SH-SY5Y (cell line): Measurements from ENCODE around the gene INPP5A.

Experiments used
- GATA2 ChIP-seq: IDR thresholded peaks from 2 replicates; pipeline ENCODE4 v1.6.1; 2011; ENCODE audit warnings: mild to moderate bottlenecking, low read depth, low read length
- GATA3 ChIP-seq: IDR thresholded peaks from 2 replicates; pipeline ENCODE4 v1.6.1; 2011; ENCODE audit warnings: low read depth, mild to moderate bottlenecking, low read length, moderate library complexity

Gene INPP5A

DNA sequence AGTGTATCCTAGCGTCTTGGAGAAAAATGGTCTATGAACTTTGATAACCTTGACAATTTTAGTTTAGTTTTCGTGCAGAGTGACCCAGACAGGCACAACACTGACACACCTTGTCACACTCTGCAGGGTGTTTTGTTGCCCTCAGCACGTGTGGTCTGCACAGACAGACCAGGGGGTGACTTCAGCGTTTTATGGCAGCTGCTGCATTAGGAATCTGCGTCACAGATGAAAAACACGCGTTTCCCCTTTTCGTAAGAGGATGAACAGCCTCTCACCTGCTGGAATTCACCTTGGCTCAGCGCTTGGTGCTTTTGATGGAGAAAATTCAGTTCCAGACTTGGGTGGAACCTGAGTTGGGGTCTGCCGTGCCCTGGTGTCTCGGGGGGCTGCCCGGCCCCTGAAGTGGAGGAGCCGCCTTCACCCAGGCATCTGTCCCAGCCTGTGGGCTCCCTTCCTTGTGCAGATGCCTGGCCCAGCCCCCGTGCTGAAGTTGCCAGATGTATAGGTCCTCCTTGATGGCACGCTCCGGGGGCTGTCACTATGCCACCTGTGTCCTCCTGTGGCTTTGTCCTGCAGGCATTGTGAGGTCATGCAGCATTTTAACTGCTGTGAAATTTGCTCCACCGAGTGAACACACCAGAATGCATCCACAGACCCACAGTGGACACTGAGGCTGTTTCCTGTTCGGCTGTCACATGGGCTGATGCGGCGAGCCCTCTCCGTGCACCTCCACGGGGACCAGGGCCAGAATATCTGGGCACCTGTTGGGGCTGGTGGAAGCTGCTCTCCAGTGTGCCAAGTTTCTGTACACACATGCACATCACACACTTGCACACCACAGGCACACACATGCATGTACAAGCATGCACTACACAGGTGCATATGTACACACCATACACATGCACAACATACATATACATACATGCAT is 18.3 kb downstream of the INPP5A start:
- TF ChIP-seq GATA2: no peak
- TF ChIP-seq GATA3: no peak

DNA sequence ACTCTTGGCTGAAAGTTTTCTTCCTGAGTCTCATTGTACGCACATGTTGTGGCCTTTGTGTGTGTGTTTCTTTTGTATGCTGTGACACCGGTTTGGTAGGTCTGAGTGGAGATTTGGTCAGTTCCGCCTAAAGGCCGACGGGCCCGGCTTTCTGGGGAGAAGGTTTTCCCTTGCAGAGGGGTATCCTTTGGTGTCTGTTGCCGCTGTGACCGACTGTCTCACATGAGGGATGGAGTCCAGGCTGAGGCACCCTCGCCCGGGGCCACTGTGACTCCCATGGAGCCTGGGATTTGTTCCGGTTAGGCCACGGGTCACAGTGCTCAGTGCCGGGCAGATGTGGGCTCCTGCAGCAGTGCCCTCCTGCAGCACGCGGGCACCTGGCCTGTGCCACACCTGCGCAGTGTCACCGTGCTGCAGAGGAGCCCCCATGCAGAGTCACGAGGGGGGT is 19.4 kb downstream of the INPP5A start:
- TF ChIP-seq GATA3: no peak
- no peak for TF ChIP-seq GATA2

GRCh38 chr10:132557696-132558515 is 20.3 kb downstream of the INPP5A start:
- TF ChIP-seq GATA3 (no peak), GATA2 (no peak)

DNA sequence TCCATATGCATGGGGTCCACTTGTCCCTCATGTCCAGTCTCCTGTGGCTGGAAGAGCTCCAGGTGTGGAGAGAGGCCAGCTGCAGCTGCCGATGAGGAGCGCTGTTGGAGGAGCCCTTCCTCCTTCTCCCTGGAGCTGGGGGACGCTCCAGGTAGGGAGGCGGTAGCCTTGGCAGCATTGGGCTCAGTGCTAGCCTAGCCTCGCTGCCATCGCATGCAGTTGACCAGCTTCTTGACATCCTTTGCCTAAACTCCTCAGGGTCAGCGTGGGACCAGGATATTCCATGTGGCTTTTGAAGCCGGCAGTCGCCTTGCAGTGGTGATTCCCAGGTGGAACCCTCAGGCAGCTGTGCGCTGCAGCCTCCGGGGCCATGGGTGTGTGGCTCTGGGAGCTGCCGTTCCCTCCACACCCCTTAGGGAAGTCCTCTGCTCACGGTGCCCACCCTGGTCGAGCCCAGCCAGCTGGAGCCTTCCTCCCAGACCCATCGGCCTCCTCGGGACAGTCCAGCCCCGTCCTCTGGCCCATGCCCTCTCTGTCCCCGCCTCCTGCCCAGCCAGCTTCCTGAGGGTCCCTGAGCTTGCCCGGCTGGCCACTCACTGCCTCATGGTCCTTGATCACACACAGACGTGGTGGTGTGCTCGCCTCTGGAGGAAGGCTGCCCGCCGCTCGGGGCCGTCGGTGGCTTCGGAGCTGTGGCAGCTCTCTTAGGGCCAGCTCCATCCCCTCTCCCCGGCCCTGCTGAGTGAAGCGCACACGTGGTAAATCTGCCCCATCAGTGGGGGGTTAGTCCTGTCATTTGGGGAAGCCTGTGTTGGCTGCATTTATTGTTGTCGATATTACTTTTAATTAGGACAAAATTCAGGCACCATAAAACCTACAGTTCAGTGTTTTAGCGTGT is 21.2 kb downstream of the INPP5A start:
- TF ChIP-seq GATA3: no peak
- TF ChIP-seq GATA2: no peak

DNA sequence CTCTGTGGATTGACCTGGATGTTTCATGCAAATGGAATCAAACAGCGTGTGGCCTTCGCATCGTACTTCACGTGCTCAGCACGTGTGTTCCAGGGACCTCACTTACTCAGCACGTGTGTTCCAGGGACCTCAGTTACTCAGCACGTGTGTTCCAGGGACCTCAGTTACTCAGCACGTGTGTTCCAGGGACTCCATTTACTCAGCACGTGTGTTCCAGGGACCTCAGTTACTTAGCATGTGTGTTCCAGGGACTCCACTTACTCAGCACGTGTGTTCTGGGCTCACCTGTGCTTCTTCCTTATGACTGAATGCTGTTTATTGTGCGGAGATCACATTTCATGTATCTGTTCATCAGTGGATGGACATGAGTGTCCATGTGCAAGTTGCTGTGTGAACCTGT is 22.0 kb downstream of the INPP5A start:
- no peak for TF ChIP-seq GATA2
- no peak for TF ChIP-seq GATA3

GRCh38 chr10:132560241-132560731 is 22.7 kb downstream of the INPP5A start:
- TF ChIP-seq GATA2 (no peak), GATA3 (no peak)

- TF ChIP-seq GATA2 (no peak), GATA3 (no peak)
Observed at GRCh38 chr10:132562177-132562915, 24.8 kb downstream of the INPP5A start.

DNA sequence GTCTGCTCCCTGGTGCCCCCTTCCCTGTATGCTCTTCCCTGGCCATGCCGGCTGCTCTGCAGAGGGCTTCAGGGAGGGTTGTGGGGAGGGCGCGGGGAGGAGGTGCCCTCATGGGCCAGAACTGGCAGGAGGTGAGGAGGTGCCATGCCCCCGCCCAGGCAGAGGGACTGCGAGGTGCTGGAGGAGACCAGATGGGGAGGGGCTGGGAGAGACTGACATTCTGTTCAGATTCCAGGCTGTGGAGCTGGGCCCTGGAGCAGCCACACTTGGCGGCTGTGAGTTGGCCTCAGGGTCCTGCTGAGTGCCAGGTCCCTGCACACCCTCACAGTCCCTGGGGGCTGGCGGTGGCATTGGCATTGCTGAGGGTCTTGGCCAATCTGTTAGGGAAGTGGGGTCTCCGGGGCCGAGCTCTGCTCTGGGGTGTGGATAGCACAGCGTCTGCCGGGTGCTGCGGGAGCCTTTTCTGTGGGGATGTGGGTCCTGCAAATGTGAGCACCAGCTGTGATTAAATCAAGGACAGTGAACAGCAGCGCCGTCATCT is 25.4 kb downstream of the INPP5A start:
- no peak for TF ChIP-seq GATA2
- TF ChIP-seq GATA3: no peak

- TF ChIP-seq GATA2 (no peak), GATA3 (no peak)
Observed at GRCh38 chr10:132563485-132564248, 26.1 kb downstream of the INPP5A start.

DNA sequence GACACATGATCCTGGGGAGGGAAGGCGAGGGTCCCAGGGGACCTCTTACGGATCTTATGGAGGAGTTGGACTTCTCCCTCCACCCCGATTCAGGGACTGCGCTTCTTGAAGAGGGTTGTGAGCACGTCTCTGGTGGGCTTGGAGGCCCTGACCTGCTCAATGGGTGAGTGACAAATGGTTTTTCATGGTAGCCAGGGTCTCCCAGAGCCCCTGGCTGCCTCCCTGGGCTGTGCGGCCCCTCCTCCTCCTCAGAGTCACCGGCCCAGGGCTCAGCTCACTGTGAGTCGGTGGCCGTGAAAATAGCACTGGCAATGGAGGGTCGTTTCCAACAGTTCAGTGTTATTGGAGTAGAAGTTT is 26.6 kb downstream of the INPP5A start:
- TF ChIP-seq GATA3: no peak
- TF ChIP-seq GATA2: no peak

DNA sequence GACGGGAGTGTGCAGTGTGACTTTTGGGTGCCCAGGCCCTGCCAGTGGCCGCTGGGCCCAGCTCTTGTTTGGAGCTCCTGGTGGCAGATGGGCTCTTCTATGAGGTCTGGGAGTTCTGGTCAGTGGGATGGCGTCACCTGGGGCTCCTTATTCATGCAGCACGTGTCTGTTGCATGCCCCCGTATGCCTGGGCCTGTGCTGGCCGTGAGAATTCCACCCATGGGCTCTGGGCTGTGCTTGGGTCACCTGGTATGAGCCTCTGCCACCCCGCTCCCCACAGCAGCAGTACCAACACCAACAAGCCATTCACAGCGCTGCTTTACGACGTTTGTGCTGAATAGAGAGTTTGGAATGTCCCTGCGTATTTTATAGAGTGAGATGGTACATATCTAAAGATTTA is 27.1 kb downstream of the INPP5A start:
- TF ChIP-seq GATA2 (no peak), GATA3 (no peak)
